ENCODE measurements around the gene ASGR2.
A peak's percentile ranks its signal among the peaks of the same experiment; 100 is the strongest.
"Not testable (repeated sequence)": the region's sequence is repeated elsewhere in the genome, so short reads cannot be mapped to it uniquely, and the experiment has no call there.

Gene ASGR2

DNA sequence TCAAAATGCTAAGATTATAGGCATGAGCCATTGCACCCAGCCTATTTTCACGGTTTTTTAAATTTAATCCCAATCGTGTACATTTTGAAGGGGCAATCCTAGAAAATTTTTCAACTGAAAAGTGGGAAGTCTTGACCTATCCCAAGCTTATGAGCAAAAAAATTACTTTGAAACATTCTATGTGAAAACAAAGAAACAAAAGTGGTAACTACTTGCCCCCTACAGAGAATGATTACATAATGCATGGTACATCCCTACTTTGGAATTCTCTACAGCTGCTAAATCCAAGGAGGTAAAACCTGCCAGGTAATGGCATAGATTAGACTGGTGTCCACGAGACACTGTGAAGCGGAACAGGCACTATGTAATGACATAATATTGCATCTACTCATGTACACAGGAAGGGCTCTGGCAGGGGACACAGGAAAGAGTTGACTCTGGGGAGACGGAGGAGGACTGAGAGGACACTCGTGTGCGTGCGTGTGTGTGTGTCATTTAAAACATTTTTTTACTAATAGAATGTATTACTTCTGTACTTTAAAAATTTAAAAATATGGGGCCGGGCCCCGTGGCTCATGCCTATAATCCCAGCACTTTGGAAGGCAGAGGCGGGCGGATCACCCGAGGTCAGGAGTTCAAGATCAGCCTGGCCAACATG lies 15.7 kb downstream of the ASGR2 start:
- DNase-seq (ENCODE audit: low read depth) = no peak

DNA sequence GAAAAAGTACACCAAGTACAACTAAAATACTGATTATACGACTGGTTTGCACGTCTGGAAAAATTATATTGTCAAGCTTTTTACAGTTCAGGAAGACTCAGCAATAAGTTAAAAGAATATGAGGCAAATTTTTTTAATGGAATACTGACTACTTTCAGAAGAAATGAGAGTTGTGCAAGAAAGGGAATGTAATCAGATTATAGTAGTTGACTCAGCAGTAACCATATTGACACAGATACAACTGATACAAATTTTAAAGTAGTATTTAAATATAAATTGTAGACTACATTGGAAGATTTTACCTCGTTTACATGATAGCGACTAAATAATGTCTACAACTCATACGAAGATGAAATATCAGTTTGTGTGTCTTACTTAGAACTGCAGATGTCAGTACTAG lies 16.7 kb downstream of the ASGR2 start:
- no peak for DNase-seq (ENCODE audit: low read depth)

DNA sequence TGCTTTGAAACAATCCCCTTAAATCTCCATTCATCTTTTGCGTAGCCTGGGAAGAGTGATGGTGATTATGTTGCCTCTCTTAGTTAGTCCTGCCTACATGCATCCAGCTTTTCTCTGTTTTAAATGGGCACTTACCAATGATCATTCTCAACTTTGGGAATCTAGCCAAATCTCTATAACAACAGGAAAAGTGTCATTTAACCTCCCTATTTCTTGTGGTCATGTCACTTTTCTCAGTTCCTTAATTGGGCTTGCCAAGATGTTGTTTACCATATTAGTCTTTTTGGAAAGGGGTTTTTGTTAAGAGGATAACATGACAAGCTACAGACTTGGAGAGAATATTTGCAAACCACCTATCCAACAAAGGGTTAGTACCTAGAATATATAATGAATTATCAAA lies 19.0 kb downstream of the ASGR2 start:
- no peak for DNase-seq (ENCODE audit: low read depth)

DNA sequence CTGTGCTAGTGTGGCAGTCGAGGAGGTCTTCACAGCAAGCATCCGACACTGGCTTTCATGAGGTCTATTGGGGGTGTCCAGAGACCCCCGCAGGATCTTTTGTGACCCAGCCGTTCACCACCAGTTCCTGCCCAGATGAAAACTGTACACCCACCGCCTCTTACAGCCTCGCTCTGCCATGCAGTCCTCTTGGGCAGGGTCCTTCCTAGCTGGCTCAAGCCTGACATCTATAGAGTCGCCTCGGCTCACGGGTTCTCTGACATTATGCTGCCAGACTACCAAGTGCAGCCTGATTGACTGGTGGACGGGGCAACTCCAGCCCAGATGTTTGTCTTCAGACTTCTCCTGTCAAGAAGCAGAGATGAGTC lies 20.0 kb downstream of the ASGR2 start:
- no peak for DNase-seq (ENCODE audit: low read depth)

DNA sequence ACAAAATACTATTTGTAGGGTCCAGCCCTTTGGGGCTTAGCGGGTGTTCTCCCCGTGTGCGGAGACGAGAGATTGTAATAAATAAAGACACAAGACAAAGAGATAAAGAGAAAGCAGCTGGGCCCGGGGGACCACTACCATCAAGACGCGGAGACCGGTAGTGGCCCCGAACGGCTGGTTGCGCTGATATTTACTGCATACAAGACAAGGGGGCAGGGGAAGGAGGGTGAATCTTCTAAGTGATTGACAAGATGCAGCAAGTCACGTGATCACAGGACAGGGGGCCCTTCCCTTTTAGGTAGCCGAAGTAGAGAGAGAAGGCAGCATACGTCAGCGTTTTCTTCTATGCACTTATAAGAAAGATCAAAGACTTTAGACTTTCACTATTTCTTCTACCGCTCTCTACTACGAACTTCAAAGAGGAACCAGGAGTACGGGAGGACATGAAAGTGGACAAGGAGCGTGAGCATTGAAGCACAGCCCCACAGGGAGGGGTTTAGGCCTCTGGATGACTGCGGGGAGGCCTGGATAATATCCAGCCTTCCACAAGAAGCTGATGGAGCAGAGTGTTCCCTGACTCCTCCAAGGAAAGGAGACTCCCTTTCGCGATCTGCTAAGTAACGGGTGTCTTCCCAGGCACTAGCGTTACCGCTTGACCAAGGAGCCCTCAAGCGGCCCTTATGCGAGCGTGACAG lies 23.2 kb downstream of the ASGR2 start:
- not testable (repeated sequence) for DNase-seq (ENCODE audit: low read depth)

DNA sequence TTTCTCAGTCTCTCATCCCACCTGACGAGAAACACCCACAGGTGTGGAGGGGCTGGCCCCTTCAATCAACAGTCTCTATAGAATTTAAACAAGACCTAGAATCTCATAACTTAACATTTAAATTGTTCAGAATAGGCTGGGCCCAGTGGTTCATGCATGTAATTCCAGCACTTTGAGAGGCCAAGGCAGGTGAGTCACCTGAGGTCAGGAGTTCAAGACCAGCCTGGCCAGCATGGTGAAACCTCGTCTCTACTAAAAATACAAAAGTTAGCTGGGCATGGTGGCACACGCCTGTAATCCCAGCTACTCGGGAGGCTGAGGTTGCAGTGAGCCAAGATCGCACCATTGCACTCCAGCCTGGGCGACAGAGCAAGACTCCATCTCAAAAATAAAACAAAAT lies 25.1 kb downstream of the ASGR2 start:
- DNase-seq (ENCODE audit: low read depth) = not testable (repeated sequence)

DNA sequence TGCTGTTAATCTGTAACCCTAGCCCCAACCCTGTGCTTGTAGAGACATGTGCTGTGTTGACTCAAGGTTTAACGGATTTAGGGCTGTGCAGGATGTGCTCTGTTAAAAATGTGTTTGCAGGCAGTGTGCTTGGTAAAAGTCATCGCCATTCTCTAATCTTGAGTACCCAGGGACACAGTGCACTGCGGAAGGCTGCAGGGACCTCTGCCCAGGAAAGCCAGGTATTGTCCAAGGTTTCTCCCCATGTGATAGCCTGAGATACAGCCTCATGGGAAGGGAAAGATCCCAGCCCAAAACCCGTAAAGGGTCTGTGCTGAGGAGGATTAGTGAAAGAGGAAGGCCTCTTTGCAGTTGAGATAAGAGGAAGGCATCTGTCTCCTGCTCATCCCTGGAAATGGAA lies 26.2 kb downstream of the ASGR2 start:
- DNase-seq (ENCODE audit: low read depth) = not testable (repeated sequence)

DNA sequence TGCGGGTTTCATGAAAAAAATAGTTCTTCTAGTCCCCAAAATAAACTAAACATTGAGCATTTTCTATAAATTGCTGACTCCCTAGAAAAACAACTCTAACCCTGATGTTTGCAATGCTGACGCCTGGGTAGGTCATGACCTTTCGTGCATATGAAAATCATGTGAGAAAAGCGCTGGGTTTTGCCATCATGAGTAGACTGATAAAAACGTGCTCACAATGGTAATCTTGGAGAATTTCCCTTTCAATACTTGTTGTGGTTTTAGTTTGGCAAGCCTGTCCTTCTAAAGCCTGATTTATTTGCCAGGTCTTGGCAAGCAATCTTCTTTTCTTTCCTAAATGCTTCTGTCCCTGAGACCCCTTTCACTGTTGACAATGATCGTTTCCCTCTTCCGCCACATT lies 30.5 kb downstream of the ASGR2 start:
- no peak for DNase-seq (ENCODE audit: low read depth)

DNA sequence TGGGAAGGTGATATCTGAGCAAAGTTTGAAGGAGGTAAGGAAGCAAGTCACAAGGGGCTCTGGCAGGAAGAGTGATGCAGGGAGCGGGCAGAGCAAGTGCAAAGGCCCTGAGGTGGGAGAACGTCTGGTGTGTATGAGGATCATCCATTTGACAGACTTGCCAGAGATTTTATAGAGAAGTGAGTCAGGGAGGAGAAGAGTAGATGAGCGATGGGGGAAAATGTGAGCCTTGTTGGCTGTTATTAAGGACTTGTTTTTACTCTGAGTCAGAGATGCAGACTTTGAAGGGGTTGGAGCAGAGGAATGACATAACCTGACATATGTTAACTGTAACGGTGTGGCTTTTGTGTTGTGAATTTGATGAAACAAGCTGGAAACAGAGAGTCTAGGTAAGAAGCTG lies 31.0 kb downstream of the ASGR2 start:
- DNase-seq (ENCODE audit: low read depth) = no peak

DNA sequence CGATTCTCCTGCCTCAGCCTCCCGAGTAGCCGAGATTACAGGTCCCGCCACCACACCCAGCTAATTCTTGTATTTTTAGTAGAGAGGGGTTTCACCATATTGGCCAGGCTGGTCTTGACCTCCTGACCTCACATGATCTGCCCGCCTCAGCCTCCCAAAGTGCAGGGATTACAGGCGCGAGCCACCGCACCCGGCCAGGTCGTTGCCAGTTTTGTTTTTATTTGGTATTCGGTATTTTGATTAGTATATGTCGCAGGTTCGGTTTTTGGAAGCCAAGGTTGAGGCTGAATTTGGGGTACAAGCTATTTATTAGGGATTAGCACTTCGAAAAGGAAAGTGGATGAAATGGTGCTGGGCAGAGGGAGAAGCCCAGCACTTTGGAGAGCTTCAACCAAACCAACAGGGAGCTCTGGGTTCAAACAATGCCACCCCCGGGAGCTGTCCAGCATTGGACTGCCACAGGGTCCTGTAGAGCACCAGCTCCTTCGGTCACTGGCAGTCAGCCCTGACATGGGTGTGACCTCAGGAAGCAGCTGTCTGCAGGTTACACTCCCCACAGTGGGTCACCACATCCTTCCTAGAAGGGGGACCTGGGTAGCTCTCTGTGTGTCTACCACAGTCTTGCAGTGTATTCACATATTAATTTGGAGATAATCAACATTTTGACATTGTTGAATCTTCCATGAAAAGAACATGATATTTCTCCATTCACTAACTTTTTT lies 33.1 kb downstream of the ASGR2 start:
- peak; percentile 24 for DNase-seq (ENCODE audit: low read depth)

DNA sequence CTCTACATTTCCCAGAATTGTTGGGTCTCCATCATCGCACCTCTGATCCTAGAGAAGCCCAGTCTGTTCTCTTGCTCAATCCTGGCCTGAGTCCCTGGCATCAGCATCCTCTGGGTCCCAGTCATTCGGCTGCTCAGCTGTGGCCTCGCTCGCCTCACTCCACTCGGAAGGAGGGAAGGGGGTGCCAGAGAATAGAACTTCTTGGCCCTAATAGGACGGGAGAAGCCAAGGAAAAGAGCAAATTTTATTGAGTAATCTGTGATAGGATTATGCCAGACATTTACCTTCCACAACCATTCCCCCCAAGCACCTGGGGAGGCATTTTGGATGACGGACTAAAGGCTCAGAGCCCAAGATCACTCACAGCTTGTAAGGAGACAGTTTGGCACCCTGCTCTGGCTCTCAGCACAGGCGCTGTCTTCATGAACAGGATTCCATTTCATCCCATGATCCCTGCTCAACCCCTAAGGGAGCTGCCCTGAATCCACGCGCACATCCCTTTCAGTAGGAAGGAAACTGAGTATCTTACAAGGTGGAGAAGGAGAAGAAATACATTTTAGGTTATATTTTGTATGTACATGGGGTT lies 34.1 kb downstream of the ASGR2 start:
- DNase-seq (ENCODE audit: low read depth) = no peak

DNA sequence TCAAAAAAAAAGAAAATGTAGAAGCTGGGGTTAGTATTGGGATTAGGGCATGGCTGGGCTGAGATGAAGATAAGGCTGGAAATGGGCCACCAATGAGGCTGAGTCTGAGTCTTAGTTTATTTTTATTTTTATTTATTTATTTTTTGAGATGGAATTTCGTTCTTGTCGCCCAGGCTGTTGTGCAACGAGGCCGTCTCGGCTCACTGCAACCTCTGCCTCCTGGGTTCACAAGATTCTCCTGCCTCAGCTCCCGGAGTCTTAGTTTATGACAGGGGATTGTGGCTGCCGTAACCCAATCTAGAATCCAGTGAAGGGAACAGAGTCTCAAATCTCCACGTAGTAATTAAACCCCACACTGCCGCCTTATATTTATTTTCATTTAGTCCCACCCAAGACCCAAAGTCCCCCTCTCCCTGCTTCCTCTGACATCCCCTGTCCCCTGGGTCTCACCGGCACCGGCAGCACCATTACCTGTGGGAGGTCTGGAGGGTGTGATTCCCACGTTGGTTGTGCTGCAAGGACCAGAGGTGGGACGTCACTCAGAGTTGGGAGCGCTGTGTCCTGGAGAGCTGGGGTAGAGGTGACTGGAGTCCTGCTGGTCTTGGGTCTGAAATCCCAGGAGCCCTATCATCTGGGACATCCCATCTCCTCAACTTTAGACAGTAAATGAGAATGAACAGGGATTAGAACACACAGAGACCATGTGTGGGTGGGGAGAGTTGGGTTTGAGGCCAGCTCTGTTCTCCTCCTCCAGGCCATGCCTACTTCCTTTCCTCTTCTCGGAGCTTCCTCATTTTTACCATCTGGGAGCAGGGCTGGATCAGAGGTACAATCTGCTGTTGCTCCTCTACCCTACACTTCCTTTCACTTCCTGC lies 34.8 kb downstream of the ASGR2 start, which contains the start of gene CLEC10A:
CLEC10A (minus strand) TSS at position 671 of the 875 bp plus-strand sequence. CDS start 1,439 bp downstream, outside the sequence.
- no peak for DNase-seq (ENCODE audit: low read depth)

DNA sequence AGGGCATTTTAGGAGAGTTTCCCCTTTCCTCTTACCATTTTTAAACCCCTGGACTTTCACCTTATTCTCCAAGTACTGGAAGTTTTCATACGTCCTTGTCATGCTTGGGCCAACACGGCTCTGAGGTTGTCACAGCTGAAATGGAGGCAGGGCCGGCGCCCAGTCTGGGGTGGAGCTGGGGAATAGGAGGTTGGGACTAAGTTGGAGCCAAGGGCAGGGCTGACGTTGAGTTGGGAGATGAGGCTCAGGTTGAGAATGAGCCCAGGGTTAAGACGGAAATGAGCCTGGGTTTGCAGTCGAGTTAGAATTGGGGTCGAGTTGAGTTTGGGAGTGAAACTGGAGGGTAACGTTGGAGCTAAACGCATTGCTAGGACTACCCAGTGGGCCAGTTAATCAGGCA lies 35.9 kb downstream of the ASGR2 start:
- no peak for DNase-seq (ENCODE audit: low read depth)

DNA sequence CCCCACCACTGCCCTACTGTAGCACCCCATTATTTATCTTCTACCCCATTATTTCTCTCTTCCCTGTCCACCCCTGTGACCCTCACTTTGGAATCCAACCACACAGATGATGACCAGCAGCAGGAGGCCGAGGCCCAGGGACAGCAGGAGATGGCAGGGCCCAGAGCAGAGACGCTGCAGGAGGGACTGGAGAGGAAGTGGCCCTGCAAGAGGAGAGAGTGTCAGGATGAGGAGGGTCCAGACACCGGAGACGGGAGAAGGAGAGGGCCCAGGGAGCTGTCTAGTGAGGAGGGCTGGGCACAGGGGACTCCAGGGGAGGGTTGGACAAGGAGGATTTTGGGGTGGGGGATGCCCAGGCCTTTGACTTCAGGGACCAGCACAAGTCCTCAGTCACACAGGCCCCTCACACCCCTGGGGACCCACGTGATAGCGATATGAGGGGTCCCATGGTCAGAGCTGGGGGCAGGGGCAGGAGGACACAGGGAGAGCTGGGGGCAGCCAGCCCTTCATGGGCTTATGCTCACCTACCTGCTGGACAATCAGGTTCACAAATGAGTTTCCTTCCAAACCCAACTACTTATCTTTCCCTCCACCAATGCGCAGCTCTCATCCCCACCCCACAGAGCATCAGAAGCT lies 36.6 kb downstream of the ASGR2 start:
- DNase-seq (ENCODE audit: low read depth) = no peak

DNA sequence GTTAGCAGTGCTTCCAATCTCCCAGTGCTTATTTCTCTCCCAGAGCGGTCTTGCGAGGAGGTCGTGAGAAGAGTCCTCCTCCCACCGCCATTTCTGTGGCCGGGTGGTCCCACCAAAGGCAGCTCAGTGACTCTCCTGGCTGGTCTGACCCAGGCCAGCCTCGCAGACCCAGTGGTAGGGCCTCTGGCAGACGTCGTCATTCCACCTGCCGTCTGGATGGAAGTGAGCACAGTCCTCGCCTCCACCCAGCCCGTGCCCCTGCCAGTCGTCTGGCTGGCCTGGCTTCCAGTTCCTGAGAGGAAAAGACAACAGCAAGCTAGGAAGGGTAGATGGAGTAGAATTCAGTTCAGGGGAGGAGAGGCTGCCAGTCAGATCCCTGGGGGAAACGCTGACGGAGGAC lies 39.7 kb downstream of the ASGR2 start:
- no peak for DNase-seq (ENCODE audit: low read depth)

DNA sequence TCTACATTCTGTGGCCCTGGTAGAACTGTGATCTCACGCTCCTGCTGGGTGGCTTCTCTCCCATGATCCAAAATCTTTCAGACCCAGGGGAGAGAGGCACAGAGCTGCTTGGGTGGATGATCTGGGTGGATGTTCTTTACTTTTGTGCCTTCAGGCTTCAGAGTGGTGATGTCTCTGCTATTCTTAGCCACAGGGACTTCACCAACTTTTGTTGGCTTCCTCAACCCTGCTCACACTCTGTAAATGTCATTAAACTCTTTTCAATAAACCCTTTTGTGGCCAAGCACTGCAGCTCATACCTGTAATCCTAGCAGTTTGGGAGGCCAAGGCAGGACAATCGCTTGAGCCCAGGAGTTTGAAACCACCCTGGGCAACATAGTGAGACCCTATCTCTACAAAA lies 42.2 kb downstream of the ASGR2 start:
- no peak for DNase-seq (ENCODE audit: low read depth)

DNA sequence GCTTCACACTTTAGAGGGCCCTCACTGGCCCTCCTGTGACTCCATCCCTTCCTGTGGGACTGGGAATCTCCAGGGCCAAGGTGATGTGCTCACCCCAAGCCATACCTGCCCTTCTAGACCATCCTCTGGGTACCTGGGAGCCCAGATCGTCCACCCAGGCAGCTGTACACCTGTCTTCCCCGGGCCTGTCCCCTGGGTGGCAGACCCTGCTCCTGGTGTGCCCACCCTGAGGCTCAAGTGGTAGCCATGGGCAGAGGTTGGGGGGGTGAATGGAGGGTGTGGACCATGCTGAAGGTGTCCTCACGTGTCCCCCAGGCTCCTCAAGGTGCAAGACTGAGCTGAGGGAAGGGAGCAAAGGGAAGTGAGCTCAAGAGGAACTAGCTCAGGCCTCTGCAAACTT lies 43.9 kb downstream of the ASGR2 start:
- DNase-seq (ENCODE audit: low read depth) = no peak

DNA sequence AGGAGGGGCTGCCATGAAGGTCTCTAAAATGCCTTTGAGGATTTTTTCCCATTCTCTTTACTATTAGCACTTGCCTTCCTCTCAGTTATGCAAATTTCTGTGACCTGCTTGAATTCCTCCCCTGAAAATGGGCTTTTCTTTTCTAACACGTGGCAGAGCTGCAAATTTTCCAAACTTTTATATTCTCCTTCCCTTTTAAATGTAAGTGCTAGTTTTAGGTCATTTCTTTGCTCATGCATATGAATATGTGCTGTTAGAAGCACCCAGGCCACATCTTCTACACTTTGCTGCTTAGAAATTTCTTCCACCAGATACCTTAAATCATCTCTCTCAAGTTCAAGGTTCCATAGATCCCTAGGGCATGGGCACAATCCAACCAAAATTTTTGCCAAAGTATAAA lies 46.4 kb downstream of the ASGR2 start:
- DNase-seq (ENCODE audit: low read depth) = no peak

DNA sequence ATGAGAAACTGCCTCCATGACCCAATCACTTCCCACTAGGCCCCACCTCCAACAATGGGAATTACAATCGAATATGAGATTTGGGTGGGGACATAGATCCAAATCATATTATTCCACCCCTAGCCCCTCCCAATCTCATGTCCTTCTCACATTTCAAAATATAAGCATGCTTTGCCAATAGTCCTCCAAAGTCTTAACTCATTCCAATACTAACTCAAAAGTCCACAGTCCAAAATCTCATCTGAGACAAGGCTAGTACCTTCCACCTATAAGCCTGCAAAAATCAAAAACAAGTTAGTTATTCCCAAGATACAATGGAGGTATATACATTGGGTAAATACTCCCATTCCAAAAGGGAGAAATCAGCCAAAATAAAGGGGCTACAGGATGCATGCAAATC lies 47.4 kb downstream of the ASGR2 start:
- DNase-seq (ENCODE audit: low read depth) = no peak

DNA sequence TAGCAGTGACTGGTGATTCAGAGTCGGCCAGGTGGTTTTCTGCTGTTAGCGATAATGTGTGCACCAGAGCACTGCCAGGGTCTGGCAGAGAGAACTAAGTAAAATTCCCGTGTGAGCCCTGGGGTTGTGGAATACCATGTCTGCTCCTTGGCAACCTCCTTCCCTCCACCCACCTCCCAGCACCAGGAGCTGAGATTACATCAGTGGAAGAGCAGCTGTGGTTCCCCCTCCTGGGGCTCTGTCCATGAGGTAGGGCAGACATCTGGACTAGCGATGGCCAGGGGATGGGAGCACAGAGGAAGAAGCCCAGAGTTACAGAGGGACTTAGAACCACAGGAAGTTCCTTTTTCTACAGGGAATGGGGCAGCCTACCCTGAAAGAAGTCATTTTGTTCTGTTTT lies 50.4 kb downstream of the ASGR2 start:
- no peak for DNase-seq (ENCODE audit: low read depth)

DNA sequence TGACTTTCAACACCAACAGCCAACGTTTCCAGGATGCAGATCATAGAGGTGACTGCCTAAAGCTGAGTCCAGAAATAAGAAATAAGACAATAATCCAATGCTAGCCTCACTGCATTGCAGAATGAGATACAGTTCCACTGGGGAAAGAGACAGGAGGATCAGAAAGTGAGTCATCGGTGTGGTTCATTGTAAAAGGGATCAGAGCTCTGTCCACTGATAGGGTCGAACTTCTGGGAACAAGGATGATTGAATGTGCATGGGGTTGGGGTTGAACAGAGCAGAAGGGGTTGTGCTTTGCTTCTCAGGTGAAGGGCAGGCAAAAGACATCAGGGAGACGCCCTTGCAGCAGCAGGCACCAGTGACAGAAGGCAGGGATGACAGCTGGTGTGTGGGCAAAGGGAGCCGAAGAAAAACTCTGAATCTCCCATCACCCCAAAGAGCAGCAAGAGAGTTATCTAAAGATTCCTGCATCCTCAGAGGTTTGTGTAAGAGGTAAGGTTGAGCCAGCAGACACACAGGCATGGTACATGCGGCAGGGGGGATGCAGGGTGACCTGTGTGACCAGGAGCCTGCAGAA lies 51.0 kb downstream of the ASGR2 start:
- DNase-seq (ENCODE audit: low read depth) = no peak

Data from CMK (cell line).